T47D (cell line): ENCODE data around the gene BCL7A.
"Not testable (repeated sequence)": the region's sequence is repeated elsewhere in the genome, so short reads cannot be mapped to it uniquely, and the experiment has no call there.

Experiments used
- DNase-seq, 2 experiments: peaks; one replicate each; pipeline versions ENCODE4 v3.0.0 to v3.0.0-alpha.2; 2011 to 2012; ENCODE audit warnings: low read depth in 1 of 2, low spot score in 1 of 2
- JUND ChIP-seq: IDR thresholded peaks from 2 replicates; pipeline ENCODE4 v1.6.1; 2012; ENCODE audit warnings: low read depth
- in situ Hi-C: cut with HindIII; loops from 2 replicates; pipeline ENCODE4 v1.10.0; 2016; ENCODE audit warnings: low sequenced_read_pairs, low pct_unique_long_range_greater_than_20kb

BCL7A gene

DNA sequence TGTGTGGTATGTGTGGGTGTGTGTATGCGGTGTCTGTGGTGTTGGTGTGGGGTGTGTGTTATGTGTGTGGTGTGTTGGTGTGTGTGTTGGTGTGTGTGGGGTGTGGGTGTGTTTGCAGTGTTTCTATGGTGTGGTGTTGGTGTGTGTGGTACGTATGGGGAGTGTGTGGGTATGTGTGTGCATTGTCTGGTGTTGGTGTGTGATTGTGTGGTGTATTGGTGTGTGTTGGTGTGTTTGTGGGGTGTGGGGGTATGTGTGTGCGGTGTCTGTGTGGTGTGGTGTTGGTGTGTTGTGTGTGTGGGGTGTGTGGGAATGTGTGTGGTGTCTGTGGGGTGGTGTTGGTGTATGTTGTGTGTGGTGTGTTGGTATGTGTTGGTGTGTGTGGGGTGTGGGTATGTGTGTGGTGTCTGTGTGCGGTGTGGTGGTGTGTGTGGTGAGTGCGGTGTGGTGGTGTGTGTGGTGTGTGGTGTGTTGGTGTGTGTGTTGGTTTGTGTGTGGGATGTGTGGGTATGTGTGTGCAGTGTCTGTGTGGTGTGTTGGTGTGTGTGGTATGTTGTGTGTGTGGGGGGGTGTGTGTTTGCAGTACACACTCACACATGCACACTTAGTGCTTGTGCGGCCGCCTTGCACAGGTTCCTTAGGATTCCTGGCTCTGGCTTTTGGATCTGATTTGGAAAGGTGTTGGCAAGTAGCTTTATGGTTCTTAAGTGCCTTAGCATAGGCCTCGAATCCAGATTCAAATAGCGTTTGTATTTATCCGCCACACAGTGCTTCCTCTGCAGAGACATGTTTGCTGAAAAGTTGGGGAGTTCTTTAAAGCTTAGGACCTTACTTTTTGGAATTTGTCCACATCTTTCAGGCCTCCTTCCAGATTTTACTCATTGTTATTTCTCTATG, 73.3 kb downstream of the BCL7A start:
- TF ChIP-seq JUND, result no peak
- in situ Hi-C loops, result no loop called here
- peak in 1 of 2 experiments; percentile 73 for DNase-seq

DNA sequence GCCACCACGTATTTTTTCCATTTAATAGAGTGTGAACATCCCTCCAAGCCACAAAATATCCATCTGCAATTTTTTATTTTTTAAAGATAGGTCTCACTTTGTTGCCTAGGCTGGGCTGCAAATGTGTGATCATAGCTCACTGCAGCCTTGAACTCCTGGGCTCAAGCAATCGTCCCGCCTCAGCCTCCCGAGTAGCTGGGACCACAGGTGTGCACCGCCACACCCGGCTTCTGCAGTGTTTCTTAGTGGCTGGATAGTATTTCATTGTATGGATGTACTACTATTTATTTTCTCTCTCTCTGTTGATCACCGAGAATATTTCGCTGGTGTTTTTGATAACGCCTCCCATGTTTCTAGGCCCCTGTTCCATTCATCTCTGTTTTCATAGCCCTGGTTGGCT, 74.3 kb downstream of the BCL7A start:
- in situ Hi-C loops, result no loop called here
- TF ChIP-seq JUND, result no peak
- no peak for DNase-seq

DNA sequence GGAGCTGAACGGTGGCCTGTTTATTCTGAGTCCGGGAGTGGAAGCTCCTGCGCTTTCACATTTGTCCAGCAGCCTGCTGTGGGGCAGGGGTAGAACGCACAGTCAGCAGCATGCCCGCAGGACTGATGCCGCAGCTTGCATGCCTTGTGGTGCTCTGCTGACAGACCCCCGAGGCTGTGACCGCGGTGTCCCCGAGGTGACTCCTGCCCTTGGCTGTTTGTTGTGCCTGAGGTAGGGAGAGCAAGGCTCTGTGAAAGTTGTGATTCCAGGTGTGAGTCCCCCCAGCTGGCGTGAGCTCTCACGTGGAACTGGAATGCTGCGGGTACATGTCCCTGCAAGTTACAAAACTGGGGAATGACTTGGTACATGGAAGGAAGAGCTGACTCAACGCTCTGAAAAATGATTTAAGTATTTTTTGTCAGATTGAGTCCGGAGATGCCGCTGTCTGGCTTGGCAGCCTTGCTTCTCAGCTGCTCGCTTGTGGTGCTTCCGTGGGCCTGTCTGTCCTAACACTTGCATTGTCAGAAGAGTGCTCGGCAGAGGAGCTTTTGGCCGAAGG, 75.0 kb downstream of the BCL7A start:
- no peak for DNase-seq
- TF ChIP-seq JUND, result no peak
- in situ Hi-C loops, result no loop called here

DNA sequence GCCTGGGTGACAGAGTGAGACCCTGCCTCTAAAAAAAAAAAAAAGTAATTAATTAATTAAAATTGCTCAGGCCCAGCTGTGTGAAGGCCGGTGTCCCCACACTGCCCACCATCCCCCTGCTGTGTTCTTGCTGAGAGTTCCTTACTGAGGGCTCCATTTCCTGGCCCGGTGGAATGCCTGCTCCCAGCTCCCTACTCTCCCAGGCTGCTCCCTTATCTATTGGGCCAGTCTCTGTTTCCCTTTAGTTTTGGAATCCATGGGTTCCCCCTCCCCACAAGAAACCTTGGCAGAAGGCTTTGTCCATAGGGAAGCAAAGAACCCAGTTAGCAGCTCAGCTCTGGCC, 75.9 kb downstream of the BCL7A start:
- DNase-seq, result no peak
- in situ Hi-C loops, result no loop called here
- no peak for TF ChIP-seq JUND

DNA sequence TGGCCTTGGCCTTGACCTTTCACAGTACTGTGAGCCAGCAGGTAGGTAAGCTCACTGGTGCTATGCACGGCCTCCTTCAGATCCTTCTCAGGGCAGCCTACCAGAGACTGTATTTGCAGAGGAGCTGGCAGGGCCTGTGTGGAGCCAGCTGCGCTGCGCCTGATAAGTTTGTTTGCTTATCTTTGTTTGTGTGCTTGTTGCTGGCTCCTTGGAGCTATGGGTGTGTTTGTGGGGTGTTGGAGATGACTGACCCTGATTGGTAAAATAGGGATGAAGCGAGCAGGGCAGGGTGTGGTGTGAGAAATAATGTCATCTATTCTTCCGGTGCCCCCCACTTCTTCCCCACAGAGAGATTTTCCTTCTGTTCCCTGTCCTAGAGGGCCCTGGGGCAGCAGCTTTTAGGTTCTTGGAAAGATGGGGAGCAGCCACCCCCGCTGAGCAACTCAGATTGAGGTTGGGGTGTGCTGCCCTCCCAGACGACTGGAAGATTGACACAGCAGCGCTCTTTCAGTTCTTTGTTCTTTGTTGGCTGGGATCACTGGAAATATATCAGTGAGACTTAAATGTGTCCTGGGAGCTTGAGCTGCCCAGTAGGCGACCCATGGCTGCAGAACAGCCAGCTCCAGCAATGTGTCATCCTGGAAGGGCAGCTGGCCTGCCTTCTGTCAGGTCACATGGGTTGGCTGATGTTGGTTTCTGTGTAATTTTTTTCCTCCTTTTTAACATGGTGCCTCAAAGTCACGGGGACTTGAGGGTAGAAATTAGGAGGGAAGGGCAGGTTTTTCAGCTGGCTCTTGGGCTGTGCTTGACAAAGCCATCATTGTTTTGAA, 76.5 kb downstream of the BCL7A start:
- in situ Hi-C loops, result no loop called here
- DNase-seq, result peak; percentile 62 to 94
- no peak for TF ChIP-seq JUND

GRCh38 chr12:122099280-122099749, 77.6 kb downstream of the BCL7A start:
- in situ Hi-C loops, result no loop called here
- no peak for TF ChIP-seq JUND
- DNase-seq, result no peak

- no peak for TF ChIP-seq JUND
- DNase-seq, result no peak
- in situ Hi-C loops, result no loop called here
Observed at GRCh38 chr12:122099856-122100255, 78.2 kb downstream of the BCL7A start.

GRCh38 chr12:122100568-122100967, 78.9 kb downstream of the BCL7A start:
- no peak for TF ChIP-seq JUND
- in situ Hi-C loops, result no loop called here
- DNase-seq, result no peak

DNA sequence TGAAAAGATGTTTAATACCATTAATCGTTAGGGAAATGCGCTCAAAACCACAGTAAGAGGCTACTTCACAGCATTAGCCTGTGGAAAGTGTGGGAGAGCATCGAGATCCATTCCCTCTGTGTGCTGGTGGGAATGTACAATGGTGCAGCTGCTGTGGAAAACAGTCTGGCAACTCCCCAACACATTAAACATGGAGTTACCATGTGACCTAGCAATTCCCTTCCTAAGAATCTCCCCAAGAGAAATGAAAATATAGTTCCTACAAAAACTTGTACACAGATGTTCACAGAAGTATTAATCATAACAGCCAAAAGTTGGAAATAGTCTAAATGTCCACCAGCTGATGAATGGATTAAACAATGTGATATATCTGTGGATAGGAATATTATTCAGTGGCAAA, 80.6 kb downstream of the BCL7A start:
- DNase-seq, result no peak
- TF ChIP-seq JUND, result no peak
- in situ Hi-C loops, result no loop called here

DNA sequence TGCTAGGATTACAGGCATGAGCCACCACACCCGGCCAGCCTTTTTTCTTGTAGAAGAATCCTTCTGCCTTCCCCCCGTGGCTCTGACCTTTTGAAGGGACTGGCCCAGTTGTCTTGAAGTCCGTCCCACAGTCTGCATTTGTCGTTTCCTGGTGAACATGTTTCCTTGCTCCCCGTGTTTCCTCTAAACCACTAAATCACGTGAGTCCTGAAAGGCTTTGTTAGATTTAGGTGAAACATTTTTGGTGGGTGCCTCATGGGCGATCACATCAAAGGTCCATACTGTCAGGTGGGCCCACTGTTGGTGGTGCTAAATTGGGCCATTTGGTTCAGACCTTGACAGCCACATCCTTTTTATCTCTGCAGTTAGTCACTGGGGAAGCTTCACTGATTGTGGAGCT, 83.2 kb downstream of the BCL7A start:
- no peak for DNase-seq
- in situ Hi-C loops, result no loop called here
- no peak for TF ChIP-seq JUND

DNA sequence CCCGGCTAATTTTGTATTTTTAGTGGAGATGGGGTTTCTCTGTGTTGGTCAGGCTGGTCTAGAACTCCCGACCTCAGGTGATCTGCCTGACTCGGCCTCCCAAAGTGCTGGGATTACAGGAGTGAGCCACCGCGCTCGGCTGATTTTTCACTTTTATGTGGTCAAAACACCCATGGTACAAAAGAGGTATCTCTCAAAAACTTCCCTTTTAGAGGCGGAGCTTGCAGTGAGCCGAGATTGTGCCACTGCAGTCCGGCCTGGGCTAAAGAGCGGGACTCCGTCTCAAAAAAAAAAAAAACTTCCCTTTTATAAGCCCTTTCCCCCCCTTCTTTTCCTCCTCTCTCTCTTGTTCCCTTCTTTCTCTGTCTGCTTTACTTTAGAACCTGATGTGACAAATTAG, 83.8 kb downstream of the BCL7A start:
- DNase-seq, in situ Hi-C loops: not testable (repeated sequence)

DNA sequence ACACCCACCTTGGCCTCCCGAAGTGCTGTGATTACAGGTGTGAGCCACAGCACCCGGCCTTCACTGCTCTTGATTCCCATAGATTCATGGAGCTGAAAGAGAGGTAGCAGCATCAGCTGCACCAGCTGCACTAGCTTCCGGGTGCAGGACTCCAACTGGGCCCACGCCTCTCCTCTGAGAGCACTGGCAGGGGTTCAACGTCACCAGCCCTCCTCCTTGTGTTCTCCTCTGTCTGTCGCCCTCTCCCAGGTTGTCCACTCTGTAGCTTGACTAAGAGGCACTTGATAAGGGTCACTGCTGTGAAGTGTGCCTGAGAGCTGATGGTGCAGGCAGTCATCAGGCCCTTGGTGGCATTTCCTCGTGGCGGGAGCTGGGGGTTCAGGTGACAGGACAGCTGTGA, 85.2 kb downstream of the BCL7A start:
- in situ Hi-C loops, result no loop called here
- TF ChIP-seq JUND, result no peak
- no peak for DNase-seq

DNA sequence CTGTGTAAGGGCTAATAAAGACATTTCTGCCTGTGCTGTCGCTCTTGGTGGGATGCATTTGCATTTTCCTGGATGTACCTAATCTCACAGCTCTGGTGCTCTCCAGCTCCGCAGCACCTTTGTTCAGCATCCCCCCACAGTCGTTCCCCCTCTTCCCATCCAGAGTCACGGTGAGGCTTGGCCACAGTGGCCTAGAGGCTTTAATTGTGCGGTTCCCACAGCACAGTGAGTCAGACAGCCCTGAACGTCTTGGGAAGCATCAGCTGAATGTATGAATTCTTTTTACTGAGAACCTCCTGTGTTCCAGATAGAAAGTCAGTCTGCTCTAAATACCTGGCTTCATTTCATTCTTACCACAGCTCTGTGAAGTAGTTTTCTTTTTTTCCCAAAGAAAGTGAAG, 85.6 kb downstream of the BCL7A start:
- no peak for DNase-seq
- no peak for TF ChIP-seq JUND
- in situ Hi-C loops, result no loop called here
